ENCODE results near the gene ADAM15. TPM values are rescaled to one million over a fixed set of nuclear protein-coding genes. Genes with fewer than 3 reads are reported as not detected.

Gene ADAM15
- total RNA-seq, 5 donors from 2014 or later (not counting 1 experiment from before 2014, with no cell fraction given) = 17.3 to 53.0 (median 37.2) TPM

DNA sequence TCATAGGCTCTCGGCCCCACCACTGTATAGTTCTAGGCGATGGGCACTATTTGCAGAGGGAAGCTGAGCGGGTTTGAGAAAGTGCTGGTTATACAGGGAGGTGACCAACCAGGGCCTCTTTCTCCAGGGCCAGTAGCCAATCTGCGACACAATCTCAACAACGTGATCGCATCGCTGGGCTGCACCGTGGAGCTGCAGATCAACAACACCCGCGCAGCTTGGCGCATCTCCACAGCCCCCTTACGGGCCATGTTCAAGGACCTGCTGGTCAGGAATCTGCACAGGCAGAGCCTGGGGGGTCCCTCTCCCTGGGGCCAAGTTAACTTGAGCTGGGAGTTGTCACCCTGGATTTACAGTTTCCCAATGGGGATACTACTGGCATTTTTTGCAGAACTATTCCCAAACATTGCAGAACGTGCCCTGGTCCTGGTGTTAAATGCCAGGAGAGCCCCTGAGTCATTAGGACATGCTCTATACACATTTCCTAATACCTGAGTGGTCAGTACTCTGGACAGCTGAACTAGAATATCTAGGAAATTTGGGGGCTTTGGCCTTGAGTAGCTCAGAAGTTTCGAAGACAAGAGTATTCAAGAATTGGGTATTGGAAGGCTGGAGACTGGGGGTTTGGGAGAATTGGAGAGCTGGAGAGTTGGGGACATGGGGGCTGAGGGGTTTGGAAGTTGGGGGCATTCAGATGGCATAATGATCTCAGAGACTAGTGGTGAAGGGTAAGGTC is 10.6 kb upstream of the ADAM15 start:
- DNase-seq (no peak), ATAC-seq (replicated peaks in 1 of 4) (no peak)
- Mint-ChIP-seq H3K27ac (no peak overlapping the region), H3K4me1 (peaks cover 6 to 12% (median 9%) of the 10 kb centered on the region in 3 donors), H3K4me3 (no peak overlapping the region), H3K36me3 (no peaks in the 10 kb centered on the region), H3K9me3 (no peaks in the 10 kb centered on the region), H3K27me3 (peaks cover 0 to 3% of the 10 kb centered on the region in 2 donors)
- no peak overlapping the region for H3K4me3 ChIP-seq (ENCODE audit: control insufficient read depth in 1 of 2, extremely low read depth in 1 of 2, low read length in 1 of 2)
- ChIA-PET CTCF (interaction anchor here in 1 of 2 donors (0.6 to 0.9 kb wide), 4 partner anchors 14 to 184 kb away, joined by 3 to 10 read pairs (median 4); no protein-coding TSS in a partner anchor), POLR2A (interaction anchor here in 1 of 2 donors (0.7 kb wide), 1 partner anchor 868 kb away, joined by 7 read pairs; no protein-coding TSS in a partner anchor)
- 89% methylated on average over 14 of the region's 14 CpGs for WGBS (ENCODE audit: insufficient coverage)
- no peaks in the 10 kb centered on the region for H3K4me1 ChIP-seq (ENCODE audit: control insufficient read depth in 1 of 2, extremely low read depth in 1 of 2, insufficient read depth in 2 of 2, low read length in 2 of 2)
- no peak overlapping the region for H3K27ac ChIP-seq (ENCODE audit: low read length)
- H3K9me3 ChIP-seq = no peaks in the 10 kb centered on the region
- peaks cover 0 to 21% of the 10 kb centered on the region in 2 experiments for H3K27me3 ChIP-seq (replicated peaks in 1 of 2; ENCODE audit: control insufficient read depth in 2 of 2, extremely low read depth in 1 of 2, insufficient read depth in 2 of 2, low read length in 1 of 2)
- H3K36me3 ChIP-seq (ENCODE audit: control insufficient read depth in 2 of 2, extremely low read depth in 1 of 2, insufficient read depth in 1 of 2, low read length in 1 of 2) = no peaks in the 10 kb centered on the region

DNA sequence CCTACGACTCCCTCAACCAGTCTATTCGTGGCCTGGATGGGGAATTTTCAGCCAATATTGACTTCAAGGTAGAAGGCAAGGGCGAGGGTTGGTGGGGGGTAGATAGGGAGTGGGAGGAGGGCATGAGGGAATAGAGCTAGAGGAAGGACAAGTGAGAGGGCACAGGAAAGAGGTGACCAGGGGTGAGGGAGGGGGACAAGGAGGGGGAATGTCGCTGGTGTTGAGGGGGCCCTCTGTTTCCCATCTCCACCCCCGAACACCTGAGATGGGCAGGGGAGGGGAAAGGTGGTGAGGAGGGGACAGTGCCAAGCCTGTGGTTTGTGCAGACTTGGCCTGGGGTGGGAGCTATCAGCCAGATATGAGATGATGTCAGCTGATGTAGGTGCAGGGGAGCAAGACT is 8.3 kb upstream of the ADAM15 start:
- DNase-seq (no peak), ATAC-seq (replicated peaks in 1 of 4) (no peak)
- CTCF ChIA-PET = interaction anchor here in 1 of 2 donors (0.6 kb wide), 1 partner anchor 215 kb away, joined by 3 read pairs; no protein-coding TSS in a partner anchor
- H3K9me3 Mint-ChIP-seq = no peaks in the 10 kb centered on the region
- peaks cover 0 to 3% of the 10 kb centered on the region in 2 donors for H3K27me3 Mint-ChIP-seq
- H3K4me1 ChIP-seq (ENCODE audit: control insufficient read depth in 1 of 2, extremely low read depth in 1 of 2, insufficient read depth in 2 of 2, low read length in 2 of 2) = no peaks in the 10 kb centered on the region
- H3K27ac ChIP-seq (ENCODE audit: low read length) = no peak overlapping the region
- peaks cover 6 to 12% (median 10%) of the 10 kb centered on the region in 3 donors for H3K4me1 Mint-ChIP-seq
- H3K9me3 ChIP-seq = no peaks in the 10 kb centered on the region
- H3K27ac Mint-ChIP-seq = no peak overlapping the region
- no peak overlapping the region for H3K4me3 ChIP-seq (ENCODE audit: control insufficient read depth in 1 of 2, extremely low read depth in 1 of 2, low read length in 1 of 2)
- H3K4me3 Mint-ChIP-seq = no peak overlapping the region
- no peaks in the 10 kb centered on the region for H3K36me3 Mint-ChIP-seq
- H3K36me3 ChIP-seq (ENCODE audit: control insufficient read depth in 2 of 2, extremely low read depth in 1 of 2, insufficient read depth in 1 of 2, low read length in 1 of 2) = no peaks in the 10 kb centered on the region
- WGBS (ENCODE audit: insufficient coverage) = 80% methylated on average over 2 of the region's 5 CpGs
- POLR2A ChIA-PET = no interaction called here
- peaks cover 0 to 26% of the 10 kb centered on the region in 2 experiments for H3K27me3 ChIP-seq (replicated peaks in 1 of 2; ENCODE audit: control insufficient read depth in 2 of 2, extremely low read depth in 1 of 2, insufficient read depth in 2 of 2, low read length in 1 of 2)

GRCh38 chr1:155043301-155043702 is 7.8 kb upstream of the ADAM15 start:
- Mint-ChIP-seq H3K36me3 (no peaks in the 10 kb centered on the region), H3K27me3 (peaks cover 0 to 3% of the 10 kb centered on the region in 2 donors), H3K4me1 (peaks cover 6 to 12% (median 10%) of the 10 kb centered on the region in 3 donors), H3K4me3 (no peak overlapping the region), H3K9me3 (no peaks in the 10 kb centered on the region), H3K27ac (no peak overlapping the region)
- 88% methylated on average over 8 of the region's 12 CpGs for WGBS (ENCODE audit: insufficient coverage)
- H3K9me3 ChIP-seq = no peaks in the 10 kb centered on the region
- H3K27ac ChIP-seq (ENCODE audit: low read length) = no peak overlapping the region
- no peak overlapping the region for H3K4me3 ChIP-seq (ENCODE audit: control insufficient read depth in 1 of 2, extremely low read depth in 1 of 2, low read length in 1 of 2)
- ChIA-PET CTCF (interaction anchor here (0.6 to 2.3 kb wide), 7 partner anchors 9 to 215 kb away, joined by 3 to 9 read pairs (median 5); no protein-coding TSS in a partner anchor), POLR2A (no interaction called here)
- ATAC-seq (replicated peaks in 1 of 4) (no peak), DNase-seq (no peak)
- H3K4me1 ChIP-seq (ENCODE audit: control insufficient read depth in 1 of 2, extremely low read depth in 1 of 2, insufficient read depth in 2 of 2, low read length in 2 of 2) = no peaks in the 10 kb centered on the region
- no peaks in the 10 kb centered on the region for H3K36me3 ChIP-seq (ENCODE audit: control insufficient read depth in 2 of 2, extremely low read depth in 1 of 2, insufficient read depth in 1 of 2, low read length in 1 of 2)
- H3K27me3 ChIP-seq (replicated peaks in 1 of 2; ENCODE audit: control insufficient read depth in 2 of 2, extremely low read depth in 1 of 2, insufficient read depth in 2 of 2, low read length in 1 of 2) = peaks cover 0 to 23% of the 10 kb centered on the region in 2 experiments

DNA sequence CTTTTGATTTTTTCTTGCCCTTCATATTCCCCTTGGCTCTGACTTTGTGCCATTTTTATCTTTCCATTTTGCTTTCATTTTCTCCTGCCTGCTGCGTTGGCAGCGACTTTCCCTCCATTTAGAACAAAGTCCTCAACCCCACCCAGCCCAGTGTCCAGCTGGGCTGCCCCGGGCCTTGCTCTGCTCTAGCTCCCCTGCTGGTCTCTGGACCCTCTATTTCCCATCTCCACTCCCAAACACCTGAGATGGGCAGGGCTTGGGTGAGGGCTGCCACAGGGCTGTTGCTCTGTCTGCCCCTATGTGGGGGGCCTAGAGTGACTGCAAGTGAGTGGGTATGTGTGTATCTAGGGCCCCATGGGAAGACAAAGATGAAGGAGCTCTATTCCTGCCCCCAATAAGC is 7.3 kb upstream of the ADAM15 start:
- H3K4me3 Mint-ChIP-seq = no peak overlapping the region
- peaks cover 0 to 20% of the 10 kb centered on the region in 2 experiments for H3K27me3 ChIP-seq (replicated peaks in 1 of 2; ENCODE audit: control insufficient read depth in 2 of 2, extremely low read depth in 1 of 2, insufficient read depth in 2 of 2, low read length in 1 of 2)
- no peaks in the 10 kb centered on the region for H3K4me1 ChIP-seq (ENCODE audit: control insufficient read depth in 1 of 2, extremely low read depth in 1 of 2, insufficient read depth in 2 of 2, low read length in 2 of 2)
- whole genome bisulfite sequencing (ENCODE audit: insufficient coverage) = no CpG with 5 or more reads among the region's 3 CpGs
- no peaks in the 10 kb centered on the region for H3K9me3 ChIP-seq
- H3K4me1 Mint-ChIP-seq = peaks cover 6 to 12% (median 10%) of the 10 kb centered on the region in 3 donors
- no peak overlapping the region for H3K27ac Mint-ChIP-seq
- H3K36me3 Mint-ChIP-seq = no peaks in the 10 kb centered on the region
- ChIA-PET CTCF (interaction anchor here (0.7 to 2.3 kb wide), 6 partner anchors 9 to 121 kb away, joined by 3 to 9 read pairs (median 5); no protein-coding TSS in a partner anchor), POLR2A (no interaction called here)
- H3K27ac ChIP-seq (ENCODE audit: low read length) = no peak overlapping the region
- ATAC-seq (replicated peaks in 1 of 4) = no peak
- H3K4me3 ChIP-seq (ENCODE audit: control insufficient read depth in 1 of 2, extremely low read depth in 1 of 2, low read length in 1 of 2) = no peak overlapping the region
- H3K36me3 ChIP-seq (ENCODE audit: control insufficient read depth in 2 of 2, extremely low read depth in 1 of 2, insufficient read depth in 1 of 2, low read length in 1 of 2) = no peaks in the 10 kb centered on the region
- DNase-seq = no peak
- peaks cover 0 to 3% of the 10 kb centered on the region in 2 donors for H3K27me3 Mint-ChIP-seq
- no peaks in the 10 kb centered on the region for H3K9me3 Mint-ChIP-seq

GRCh38 chr1:155044365-155044764 is 6.8 kb upstream of the ADAM15 start:
- 71% methylated on average over 5 of the region's 6 CpGs for WGBS (ENCODE audit: insufficient coverage)
- Histone ChIP-seq H3K4me1 (ENCODE audit: control insufficient read depth in 1 of 2, extremely low read depth in 1 of 2, insufficient read depth in 2 of 2, low read length in 2 of 2) (no peaks in the 10 kb centered on the region), H3K36me3 (ENCODE audit: control insufficient read depth in 2 of 2, extremely low read depth in 1 of 2, insufficient read depth in 1 of 2, low read length in 1 of 2) (no peaks in the 10 kb centered on the region), H3K27me3 (replicated peaks in 1 of 2; ENCODE audit: control insufficient read depth in 2 of 2, extremely low read depth in 1 of 2, insufficient read depth in 2 of 2, low read length in 1 of 2) (peaks cover 0 to 20% of the 10 kb centered on the region in 2 experiments), H3K4me3 (ENCODE audit: control insufficient read depth in 1 of 2, extremely low read depth in 1 of 2, low read length in 1 of 2) (no peak overlapping the region), H3K9me3 (no peaks in the 10 kb centered on the region), H3K27ac (ENCODE audit: low read length) (no peak overlapping the region)
- Mint-ChIP-seq H3K27me3 (peaks cover 0 to 1% of the 10 kb centered on the region in 2 donors), H3K4me1 (peaks cover 6 to 12% (median 10%) of the 10 kb centered on the region in 3 donors), H3K36me3 (no peaks in the 10 kb centered on the region), H3K9me3 (no peaks in the 10 kb centered on the region), H3K4me3 (peak overlapping the region in 1 of 3 donors; percentile 24), H3K27ac (peak overlapping the region in 1 of 2 donors; percentile 32)
- ChIA-PET CTCF (interaction anchor here (0.6 to 2.3 kb wide), 10 partner anchors 8 to 174 kb away, joined by 3 to 9 read pairs (median 6); no protein-coding TSS in a partner anchor), POLR2A (interaction anchor here in 1 of 2 donors (0.6 kb wide), 1 partner anchor 72 kb away, joined by 3 read pairs; no protein-coding TSS in a partner anchor)
- DNase-seq (no peak), ATAC-seq (replicated peaks in 1 of 4) (no peak)

DNA sequence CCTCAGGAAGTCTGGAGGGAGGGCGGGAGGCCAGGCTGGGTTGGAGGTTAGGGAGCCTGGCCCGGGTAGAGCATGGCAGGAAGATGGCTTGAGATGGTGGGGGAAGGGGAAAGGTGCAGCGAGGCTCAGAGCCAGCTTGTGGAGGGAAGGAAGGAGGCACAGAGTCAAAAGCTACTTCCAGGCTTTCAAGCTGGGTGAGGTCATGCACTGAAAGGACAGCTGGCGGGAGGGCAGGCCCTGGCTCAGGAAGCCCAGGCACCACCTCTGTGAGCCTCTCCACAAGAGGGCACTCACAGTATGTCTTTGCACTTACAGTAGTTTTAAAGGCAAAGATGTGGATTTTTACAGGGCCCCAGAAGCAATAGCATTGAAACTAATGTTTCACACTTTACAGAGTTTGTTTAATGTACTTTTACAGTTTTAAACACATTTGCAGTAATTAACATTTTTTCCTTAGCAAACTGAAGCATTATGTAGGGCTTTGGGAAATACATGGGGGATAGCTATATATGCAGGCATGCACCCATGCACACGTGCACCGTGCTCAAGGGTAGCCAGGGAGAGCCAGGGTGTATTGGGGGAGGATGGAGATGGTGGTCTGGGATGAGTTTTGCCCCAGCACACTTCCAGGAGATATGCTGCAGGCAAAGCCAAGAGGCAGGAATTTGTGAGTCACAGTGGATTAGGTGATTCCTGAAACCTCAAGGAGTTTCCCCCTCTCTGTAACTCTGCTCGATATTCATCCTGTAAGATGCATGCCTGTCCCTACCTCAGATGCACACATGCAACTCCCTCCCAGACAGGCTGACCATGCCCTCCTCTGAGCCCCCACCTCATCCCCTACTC is 6.1 kb upstream of the ADAM15 start:
- WGBS (ENCODE audit: insufficient coverage) = 64% methylated on average over 5 of the region's 7 CpGs
- H3K27me3 Mint-ChIP-seq = peaks cover 0 to 1% of the 10 kb centered on the region in 2 donors
- no peaks in the 10 kb centered on the region for H3K36me3 ChIP-seq (ENCODE audit: control insufficient read depth in 2 of 2, extremely low read depth in 1 of 2, insufficient read depth in 1 of 2, low read length in 1 of 2)
- no peak overlapping the region for H3K27ac Mint-ChIP-seq
- CTCF ChIA-PET = interaction anchor here (0.6 to 2.3 kb wide), 10 partner anchors 8 to 175 kb away, joined by 3 to 9 read pairs (median 6); no protein-coding TSS in a partner anchor
- H3K27me3 ChIP-seq (replicated peaks in 1 of 2; ENCODE audit: control insufficient read depth in 2 of 2, extremely low read depth in 1 of 2, insufficient read depth in 2 of 2, low read length in 1 of 2) = peaks cover 0 to 20% of the 10 kb centered on the region in 2 experiments
- DNase-seq (peak in 29 of 35 experiments; percentile 27 to 78 (median 45)), ATAC-seq (replicated peaks in 1 of 4) (peak; percentile 87 to 95 (median 90))
- no peak overlapping the region for H3K4me3 Mint-ChIP-seq
- H3K36me3 Mint-ChIP-seq = no peaks in the 10 kb centered on the region
- H3K4me1 Mint-ChIP-seq = peaks cover 6 to 16% (median 12%) of the 10 kb centered on the region in 3 donors
- no peak overlapping the region for H3K27ac ChIP-seq (ENCODE audit: low read length)
- H3K4me3 ChIP-seq (ENCODE audit: control insufficient read depth in 1 of 2, extremely low read depth in 1 of 2, low read length in 1 of 2) = no peak overlapping the region
- no peaks in the 10 kb centered on the region for H3K9me3 Mint-ChIP-seq
- peaks cover 0 to 3% of the 10 kb centered on the region in 2 experiments for H3K4me1 ChIP-seq (ENCODE audit: control insufficient read depth in 1 of 2, extremely low read depth in 1 of 2, insufficient read depth in 2 of 2, low read length in 2 of 2)
- no peaks in the 10 kb centered on the region for H3K9me3 ChIP-seq
- POLR2A ChIA-PET = interaction anchor here in 1 of 2 donors (0.6 kb wide), 1 partner anchor 73 kb away, joined by 3 read pairs; no protein-coding TSS in a partner anchor

Measured in T-cell (primary cell).